GM12878 (cell line): ENCODE results near the gene VPS45.

ENCODE experiments used
- ASH2L ChIP-seq: fragments of 300-600, 200-600 bp; sonication (generic); IDR thresholded peaks from 2 replicates; pipeline ENCODE4 v1.6.1; 2017; ENCODE audit warnings: low read depth, mild to moderate bottlenecking, borderline replicate concordance
- BRCA1 ChIP-seq: IDR thresholded peaks from 2 replicates; pipeline ENCODE4 v1.6.1; 2011; ENCODE audit warnings: low read depth, low read length, improper control_type of control experiment
- HDAC2 ChIP-seq: fragments of 200-600 bp; sonication (generic); IDR thresholded peaks from 2 replicates; pipeline ENCODE4 v1.6.1; 2017
- LARP7 ChIP-seq: fragments of 450-650 bp; IDR thresholded peaks from 2 replicates; pipeline ENCODE4 v1.6.1; 2017; ENCODE audit warnings: mild to moderate bottlenecking
- TF ChIP-seq, protein P1 (sequence below): IDR thresholded peaks from 2 replicates; pipeline ENCODE4 v1.6.1; 2012; ENCODE audit warnings: low read depth, low read length, improper control_type of control experiment

DNA sequence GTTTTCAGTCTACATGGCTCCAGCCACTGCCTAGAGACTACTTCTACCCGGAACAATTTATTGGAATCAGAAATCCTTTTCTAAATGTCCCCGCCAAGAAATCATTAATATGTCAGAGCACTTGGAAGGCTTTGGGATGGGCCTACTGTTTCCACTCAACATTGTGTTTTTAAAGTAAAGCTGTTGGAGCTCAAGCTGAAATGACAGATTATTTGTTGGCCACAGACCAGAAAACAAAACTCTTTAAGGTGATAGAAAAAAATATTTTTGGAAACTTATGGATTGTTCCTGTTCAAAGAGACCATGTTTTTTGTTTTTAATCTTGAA is 496 bp downstream of the VPS45 start:
- no peak for TF ChIP-seq BRCA1
- no peak for TF ChIP-seq LARP7
- TF ChIP-seq, protein P1, sequence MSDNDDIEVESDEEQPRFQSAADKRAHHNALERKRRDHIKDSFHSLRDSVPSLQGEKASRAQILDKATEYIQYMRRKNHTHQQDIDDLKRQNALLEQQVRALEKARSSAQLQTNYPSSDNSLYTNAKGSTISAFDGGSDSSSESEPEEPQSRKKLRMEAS = no peak
- TF ChIP-seq HDAC2 = no peak
- no peak for TF ChIP-seq ASH2L
